CD4-positive, alpha-beta T cell treated with Interleukin-15 for 4 hours (primary cell): ENCODE results near the gene STRBP.
"Not testable (repeated sequence)": the region's sequence is repeated elsewhere in the genome, so short reads cannot be mapped to it uniquely, and the experiment has no call there.

Source experiments
- DNase-seq: peaks from one replicate; pipeline ENCODE4 v3.0.0-alpha.2; 2020; ENCODE audit warnings: low spot score

Gene STRBP

DNA sequence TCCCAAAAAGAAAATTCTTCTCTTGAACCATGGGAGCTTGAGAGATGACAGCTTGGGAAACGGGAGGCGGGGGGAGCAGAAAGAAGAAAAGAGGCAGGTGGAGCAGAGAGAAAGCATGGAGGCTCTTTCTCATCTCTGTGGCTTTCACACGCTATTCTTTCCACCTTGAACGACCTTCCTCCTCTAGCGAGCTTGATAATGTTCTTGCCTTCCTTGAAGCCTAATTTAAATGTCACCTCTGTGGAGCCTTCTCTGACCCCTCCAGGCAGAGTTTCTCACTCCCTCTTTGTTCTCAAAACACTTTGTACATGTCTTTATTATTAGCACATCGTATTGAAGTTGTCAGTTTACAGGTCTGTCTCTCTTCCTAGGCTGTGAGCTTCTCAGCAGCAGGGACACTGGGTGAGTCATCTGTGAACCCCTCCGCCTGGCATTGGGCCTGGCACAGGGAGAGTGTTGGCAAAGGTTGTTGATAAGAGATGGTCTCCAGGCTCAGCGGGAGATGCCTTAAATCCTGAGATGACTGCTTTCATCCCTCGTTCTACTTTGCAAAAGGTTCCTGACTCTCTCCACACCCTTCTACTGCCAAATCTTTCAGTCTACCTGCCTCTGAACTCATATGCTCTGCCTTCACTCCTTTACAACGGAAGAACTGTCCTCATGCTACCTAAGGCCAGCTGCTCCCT, 14.1 kb upstream of the STRBP start:
- no peak for DNase-seq

DNA sequence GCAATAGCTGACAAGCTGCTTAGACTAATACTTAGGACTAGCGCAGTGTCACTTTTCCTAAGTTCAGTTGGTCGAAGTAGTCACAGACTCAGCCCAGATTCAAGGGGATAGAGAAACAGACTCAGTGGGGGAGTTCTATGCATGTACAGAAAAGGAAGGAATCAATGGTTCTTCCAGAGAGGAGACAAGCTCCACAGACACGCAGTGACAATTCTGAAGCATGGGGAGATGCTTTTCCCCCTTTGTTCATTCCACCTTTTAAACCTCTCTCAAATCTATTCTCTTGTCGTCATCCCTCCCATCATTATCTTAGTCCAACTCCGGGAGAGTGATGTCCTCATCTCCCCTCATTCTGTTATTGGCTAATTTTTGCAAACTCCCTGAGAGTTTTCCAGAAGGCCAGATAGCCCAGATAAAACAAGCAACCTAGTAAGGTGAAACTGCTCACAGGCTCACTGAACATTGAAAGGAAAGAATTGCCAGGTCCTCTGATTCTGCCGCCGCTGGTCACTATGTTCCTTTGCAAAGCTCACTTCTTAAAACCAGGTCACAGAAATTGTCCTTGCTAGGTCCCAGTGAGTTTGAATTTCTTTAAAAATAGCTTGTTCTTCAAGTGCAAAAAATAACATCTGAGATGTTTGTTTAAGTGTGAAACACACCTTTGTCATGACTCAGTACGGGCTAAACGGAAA, 13.4 kb upstream of the STRBP start:
- no peak for DNase-seq

DNA sequence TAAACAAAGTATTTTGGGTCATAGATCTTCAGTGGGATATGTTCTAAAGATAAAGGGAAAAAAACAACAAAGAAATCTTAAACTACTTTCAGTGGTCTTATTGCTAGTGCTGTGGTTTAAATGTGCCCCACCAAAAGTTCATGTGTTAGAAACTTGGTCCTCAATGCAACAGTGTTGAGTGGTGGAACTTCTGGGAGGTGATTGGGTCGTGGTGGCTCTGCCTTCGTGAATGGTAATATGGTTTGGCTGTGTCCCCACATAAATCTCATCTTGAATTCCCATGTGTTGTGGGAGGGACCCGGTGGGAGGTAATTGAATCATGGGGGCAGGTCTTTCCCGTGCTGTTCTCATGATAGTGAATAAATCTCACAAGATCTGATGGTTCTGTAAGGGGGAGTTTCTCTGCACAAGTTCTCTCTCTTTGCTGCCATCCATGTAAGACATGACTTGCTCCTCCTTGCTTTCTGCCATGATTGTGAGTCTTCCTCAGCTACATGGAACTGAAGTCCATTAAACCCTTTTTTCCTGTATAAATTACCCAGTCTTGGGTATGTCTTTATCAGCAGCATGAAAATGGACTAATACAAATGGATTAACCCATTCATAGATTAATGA, 10.6 kb upstream of the STRBP start:
- DNase-seq = not testable (repeated sequence)

DNA sequence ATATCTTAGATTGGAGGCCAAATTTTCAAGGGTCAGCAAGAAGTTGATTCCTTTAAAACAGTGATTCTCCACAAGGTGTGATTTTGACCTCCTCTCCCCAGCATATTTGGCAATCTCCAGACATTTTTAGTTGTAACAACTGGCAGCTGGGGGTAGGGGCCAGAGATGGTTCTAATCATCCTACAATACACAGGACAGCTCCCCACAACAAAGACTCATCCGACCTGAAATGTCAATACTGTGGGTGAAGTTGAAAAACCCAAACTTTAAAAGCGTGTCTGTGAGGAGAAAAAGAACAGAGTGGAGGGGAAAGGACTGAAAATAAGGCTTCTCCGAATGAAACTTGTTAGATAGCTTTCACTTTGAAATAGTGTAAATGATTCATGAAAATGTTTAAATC, 10.0 kb upstream of the STRBP start:
- DNase-seq = no peak

DNA sequence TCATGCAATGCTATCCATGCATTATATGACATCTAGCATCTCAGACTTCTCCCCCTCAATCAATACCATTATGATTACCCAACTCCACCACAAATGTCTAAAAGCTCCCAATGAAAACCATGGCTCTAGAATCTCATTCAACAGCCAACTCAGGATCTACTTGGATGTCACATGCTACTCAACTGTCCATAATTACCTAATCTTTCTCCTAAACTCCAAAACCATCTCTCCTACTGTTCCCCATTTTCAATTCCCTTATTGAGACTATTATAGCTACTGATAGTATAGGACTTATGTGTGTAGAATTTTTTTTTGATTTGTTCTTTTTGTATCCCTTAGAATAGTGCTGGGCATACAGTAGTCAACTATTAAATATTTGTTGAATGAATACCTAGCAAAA, 8.2 kb upstream of the STRBP start:
- no peak for DNase-seq

- DNase-seq = not testable (repeated sequence)
These were observed 2.7 kb upstream of the STRBP start for GRCh38 chr9:123271133-123271532.

GRCh38 chr9:123269281-123269680, 895 bp upstream of the STRBP start:
- DNase-seq = no peak

- no peak for DNase-seq
These were observed 254 bp downstream of the STRBP start for GRCh38 chr9:123268199-123268464.

- no peak for DNase-seq
These were observed 746 bp downstream of the STRBP start for GRCh38 chr9:123267481-123268198.

- no peak for DNase-seq
These were observed 1.6 kb downstream of the STRBP start for GRCh38 chr9:123266655-123267399.

GRCh38 chr9:123265833-123266232, 2.6 kb downstream of the STRBP start:
- DNase-seq = no peak

- no peak for DNase-seq
These were observed 5.2 kb downstream of the STRBP start for GRCh38 chr9:123263227-123263626.

GRCh38 chr9:123262338-123262737, 6.0 kb downstream of the STRBP start:
- no peak for DNase-seq

DNA sequence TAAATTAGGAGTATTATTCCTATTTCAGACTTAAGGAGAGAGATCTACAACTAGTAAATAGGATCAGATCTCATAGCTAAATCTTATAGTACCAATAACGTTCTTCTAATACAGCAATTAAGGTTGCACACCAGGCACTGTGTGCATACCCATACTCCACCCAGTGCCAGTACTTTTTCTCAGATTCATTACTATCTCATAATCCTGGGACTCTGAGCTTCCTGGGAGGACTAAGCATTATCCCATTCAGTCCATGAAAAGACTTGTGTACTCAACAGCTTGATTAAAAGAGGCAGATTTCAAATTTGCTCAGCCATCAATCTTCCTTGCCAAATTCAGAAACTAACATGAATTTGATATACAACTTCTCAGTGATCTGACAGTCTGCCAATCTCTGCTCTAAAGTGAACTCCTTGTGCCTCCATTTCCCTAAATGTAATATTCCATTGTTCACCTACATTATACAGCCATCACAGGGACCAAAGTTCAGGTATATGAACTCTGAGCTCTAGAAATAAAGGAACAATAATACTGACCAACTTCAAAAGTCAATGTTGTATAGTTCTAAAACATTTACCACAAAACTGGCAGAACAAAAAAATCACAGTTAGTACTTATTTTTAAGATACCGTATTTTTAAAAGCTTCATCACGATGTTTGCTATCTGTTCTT, 7.2 kb downstream of the STRBP start:
- no peak for DNase-seq

DNA sequence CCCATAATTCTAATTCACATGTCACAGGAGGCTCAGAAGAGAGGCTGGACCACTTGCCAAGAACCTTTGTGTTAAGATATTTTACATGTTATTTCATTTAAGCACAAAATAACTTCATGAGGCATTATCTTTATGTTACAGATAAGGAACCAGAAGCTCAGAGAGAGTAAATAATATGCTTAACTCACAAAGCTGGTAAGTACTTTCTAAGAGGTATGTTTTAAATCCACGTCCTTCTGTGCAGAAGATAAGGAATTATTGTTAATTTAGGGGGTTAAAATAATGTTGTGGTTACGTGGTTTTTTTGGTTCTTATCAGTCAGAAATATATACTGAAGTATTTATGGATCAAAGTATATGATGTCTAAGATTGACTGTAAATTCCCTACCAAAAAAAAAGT, 8.0 kb downstream of the STRBP start:
- DNase-seq = no peak

GRCh38 chr9:123257276-123257675, 11.1 kb downstream of the STRBP start:
- no peak for DNase-seq

DNA sequence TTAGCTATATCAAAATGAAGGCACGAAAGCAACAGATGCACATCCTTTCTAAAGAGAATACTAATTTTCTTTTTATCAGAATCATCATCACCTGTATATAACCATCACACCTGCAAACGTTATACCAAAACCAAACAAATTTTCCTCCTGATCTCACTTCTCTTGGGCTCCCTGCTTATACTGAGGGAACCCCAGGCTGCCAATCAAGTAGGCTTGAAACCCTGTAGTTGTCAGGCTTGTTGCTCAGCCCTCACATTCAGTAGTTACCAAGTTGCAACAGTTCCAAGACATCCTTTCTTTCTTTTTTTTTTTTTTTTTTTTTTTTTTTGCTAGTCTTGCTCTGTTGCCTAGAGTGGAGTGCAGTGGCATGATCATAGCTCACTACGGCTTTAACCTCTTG, 12.7 kb downstream of the STRBP start:
- DNase-seq = no peak

DNA sequence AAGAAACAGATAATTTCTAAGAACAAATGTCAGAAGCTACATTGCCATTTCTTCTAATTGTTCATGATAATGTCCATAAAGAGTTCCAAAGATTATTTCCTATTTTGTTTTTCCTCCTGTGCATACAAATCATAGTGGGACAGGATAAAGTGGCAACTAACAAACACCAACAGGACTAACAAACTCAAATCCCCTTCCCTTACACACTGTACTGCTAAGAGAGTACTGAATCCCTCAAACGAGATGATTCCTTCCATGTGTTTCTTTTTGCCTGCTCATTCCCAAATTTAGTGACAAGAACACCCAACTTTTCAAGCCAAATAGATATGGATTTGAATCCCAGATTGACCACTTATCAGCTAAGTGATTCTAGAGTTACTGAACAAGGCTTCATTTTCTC, 15.2 kb downstream of the STRBP start:
- no peak for DNase-seq

- DNase-seq = no peak
These were observed 16.6 kb downstream of the STRBP start for GRCh38 chr9:123251741-123252140.

GRCh38 chr9:123251324-123251723, 17.1 kb downstream of the STRBP start:
- DNase-seq = no peak

GRCh38 chr9:123250504-123250903, 17.9 kb downstream of the STRBP start:
- DNase-seq = no peak

GRCh38 chr9:123249162-123249561, 19.2 kb downstream of the STRBP start:
- not testable (repeated sequence) for DNase-seq
